ENCODE data around the gene MGLL. TPM values are rescaled to one million over a fixed set of nuclear protein-coding genes. Genes with fewer than 3 reads are reported as not detected.

The MGLL gene
- total RNA-seq, 1 experiment from 2014 or later, result 6.8 TPM

- TF ChIP-seq JUND (IDR thresholded peaks at IDR 0.05) (no peak), YY1 (IDR thresholded peaks at IDR 0.05; ENCODE audit: extremely low read depth, insufficient replicate concordance, low read depth, low read length) (no peak), CEBPB (IDR thresholded peaks at IDR 0.05; ENCODE audit: low read depth) (no peak), ELF1 (IDR thresholded peaks at IDR 0.05; ENCODE audit: borderline replicate concordance, low read depth) (no peak)
Observed at GRCh38 chr3:127811717-127812116, 10.6 kb downstream of the MGLL start (continued).

GRCh38 chr3:127809611-127810010 is 12.7 kb downstream of the MGLL start:
- ATAC-seq, result no peak
- H3K4me2 ChIP-seq (ENCODE audit: low read length), result no peak overlapping the region
- no peak overlapping the region for H3K27ac ChIP-seq (ENCODE audit: low read depth, low read length)
- H3K4me3 ChIP-seq (replicated peaks in 1 of 2; ENCODE audit: low read depth in 1 of 2, low read length in 2 of 2), result no peak overlapping the region
- H2AFZ ChIP-seq (ENCODE audit: low read depth, low read length, poor library complexity, severe bottlenecking), result no peak overlapping the region
- H3K4me1 ChIP-seq (ENCODE audit: control insufficient read depth in 1 of 2, insufficient read depth in 2 of 2, low read length in 2 of 2), result peaks cover 0 to 6% of the 10 kb centered on the region in 2 experiments; a peak in 1 of 4 replicates
- no TSS peak for BruUV-seq (replicated peaks)
- POLR2A ChIA-PET, result no interaction called here
- no peaks in the 10 kb centered on the region for H3K36me3 ChIP-seq (ENCODE audit: control insufficient read depth in 1 of 2, insufficient read depth in 2 of 2, low read length in 2 of 2)
- no peak for DNase-seq (ENCODE audit: low read depth, low spot score)
- TF ChIP-seq ELF1 (IDR thresholded peaks at IDR 0.05; ENCODE audit: borderline replicate concordance, low read depth) (no peak), EGR1 (IDR thresholded peaks at IDR 0.05; ENCODE audit: low read depth) (no peak), SP1 (IDR thresholded peaks at IDR 0.05; ENCODE audit: low read depth) (no peak), ZFX (IDR thresholded peaks at IDR 0.05) (no peak), POLR2A (IDR thresholded peaks at IDR 0.05; ENCODE audit: borderline replicate concordance, extremely low read depth, insufficient read depth, insufficient read length) (no peak), REST (IDR thresholded peaks at IDR 0.05; ENCODE audit: low read depth) (no peak), CTCF (IDR thresholded peaks at IDR 0.05 in 2 of 3, conservative IDR thresholded peaks at IDR 0.05 in 1 of 3; ENCODE audit: borderline replicate concordance in 1 of 3, insufficient read depth in 1 of 3, low read depth in 2 of 3, low read length in 2 of 3) (no peak), POLR2AphosphoS5 (IDR thresholded peaks at IDR 0.05; ENCODE audit: low read depth, low read length) (no peak), SRF (IDR thresholded peaks at IDR 0.05; ENCODE audit: low read depth) (no peak), ZNF274 (IDR thresholded peaks at IDR 0.05; ENCODE audit: low read depth, low read length) (no peak)
- H3K9me3 ChIP-seq (ENCODE audit: control insufficient read depth in 1 of 2, insufficient read depth in 1 of 2, low read depth in 1 of 2, low read length in 2 of 2), result no peaks in the 10 kb centered on the region
- H3K27me3 ChIP-seq (ENCODE audit: insufficient read depth, low read length), result no peaks in the 10 kb centered on the region
- RAD21 ChIA-PET (ENCODE audit: low non-redundant PET in 1 of 2, low total read pairs in 2 of 2, uncharacterized antibody in 2 of 2, unreplicated experiment in 2 of 2), result no interaction called here
- no peak overlapping the region for H3K9ac ChIP-seq (ENCODE audit: low read length)
- no peaks in the 10 kb centered on the region for H4K20me1 ChIP-seq (ENCODE audit: insufficient read depth)
- intact Hi-C loops (cut with micrococcal nuclease), result no loop called here
- no peaks in the 10 kb centered on the region for H3K9me2 ChIP-seq (ENCODE audit: insufficient read depth)
- no peaks in the 10 kb centered on the region for H3K79me2 ChIP-seq (ENCODE audit: insufficient read depth, low read length)
- CTCF ChIA-PET, result no interaction called here
